Transverse colon (tissue), 4 donors: ENCODE results near the gene CLDN9. TPM values are rescaled to one million over a fixed set of nuclear protein-coding genes. Genes with fewer than 3 reads are reported as not detected.
A peak's percentile ranks its signal among the peaks of the same experiment; 100 is the strongest.

Experiments
- DNase-seq: peaks from one replicate; pipeline ENCODE4 v3.0.0-alpha.2; 2019
- H3K27ac ChIP-seq, 4 donors: fragments of 200-600 bp; sonication (generic); 2 replicates each; pipeline ENCODE4 v1.5.1; 2016 to 2018; ENCODE audit warnings: inconsistent platforms in 4 of 4
- H3K27me3 ChIP-seq: fragments of 200-600 bp; sonication (generic); 2 replicates; pipeline ENCODE4 v1.5.1; 2017; ENCODE audit warnings: inconsistent platforms
- H3K36me3 ChIP-seq, 4 donors: fragments of 200-600 bp; sonication (generic); 2 replicates each; pipeline ENCODE4 v1.5.1; 2017 to 2019; ENCODE audit warnings: inconsistent platforms in 4 of 4
- H3K4me1 ChIP-seq, 4 donors: fragments of 200-600 bp; sonication (generic); 2 replicates each; pipeline ENCODE4 v1.5.1; 2017 to 2020; ENCODE audit warnings: inconsistent platforms in 4 of 4
- H3K4me3 ChIP-seq, 4 donors: fragments of 200-600 bp; sonication (generic); 1 replicate in 1 of 4; 2 replicates in 3 of 4; pipeline versions ENCODE4 v1.5.1 to v1.6.1; 2017 to 2019; ENCODE audit warnings: inconsistent platforms in 4 of 4
- H3K9me3 ChIP-seq, 2 donors: fragments of 200-600 bp; sonication (generic); 2 replicates each; pipeline ENCODE4 v1.5.1; 2017 to 2019; ENCODE audit warnings: inconsistent platforms in 2 of 2
- CTCF ChIP-seq, 5 experiments: fragments of 200-600 bp in 3 of 5; fragments of 450-650 bp in 2 of 5; sonication (generic) in 3 of 5; IDR thresholded peaks; 1 replicate in 2 of 5; 2 replicates in 3 of 5; pipeline ENCODE4 v1.5.1; 2016 to 2017; ENCODE audit warnings: antibody characterized with exemption in 5 of 5, inconsistent platforms in 3 of 5, mild to moderate bottlenecking in 2 of 5, moderate library complexity in 1 of 5
- EP300 ChIP-seq: sonication (generic); formaldehyde crosslinking; IDR thresholded peaks from one replicate; pipeline ENCODE4 v1.6.1; 2017; ENCODE audit warnings: antibody characterized with exemption, low read depth
- POLR2A ChIP-seq: fragments of 450-650 bp; IDR thresholded peaks from one replicate; pipeline ENCODE4 v1.6.1; 2016; ENCODE audit warnings: antibody characterized with exemption, mild to moderate bottlenecking, moderate library complexity
- POLR2AphosphoS5 ChIP-seq, 3 donors: sonication (generic); formaldehyde crosslinking; IDR thresholded peaks; one replicate each; pipeline ENCODE4 v1.6.1; 2016; ENCODE audit warnings: antibody characterized with exemption in 3 of 3
- WGBS, 2 donors: methylation state at CpG; one replicate each; pipeline ENCODE4 v1.1.5; 2018; ENCODE audit warnings: low coverage in 1 of 2; 5-methylcytosine and 5-hydroxymethylcytosine counted together
- in situ Hi-C, 4 donors: fragments of 200-750 bp; cut with MboI; loops; one replicate each; pipeline versions ENCODE4 v1.15.0 to v1.15.1; 2017; ENCODE audit warnings: low sequenced_read_pairs in 3 of 4, low pct_ligation_motif_present in 1 of 4, low pct_unique_long_range_greater_than_20kb in 1 of 4
- intact Hi-C: fragments of 100-400 bp; cut with DNase I; formaldehyde crosslinking; loops from one replicate; pipeline ENCODE4 v1.15.1; 2023; ENCODE audit warnings: low total_unique reads
- total RNA-seq, 4 donors: library from RNA; depleted of rRNA; stranded (reverse); fragments of >200 nt; gene quantifications; one replicate each; pipeline ENCODE4 v1.1.0, GENCODE V29; 2016

CLDN9 gene
- total RNA-seq, 4 donors from 2014 or later = 0.55 to 1.1 TPM; not detected in 2

GRCh38 chr16:3042376-3042775 is 29.7 kb downstream of the CLDN9 start:
- WGBS, 2 donors = 78 to 93% methylated on average over 2 to 3 of the region's 3 CpGs
- Histone ChIP-seq H3K9me3 (no peaks in the 10 kb centered on the region), H3K36me3 (no peaks in the 10 kb centered on the region), H3K4me3 (no peak overlapping the region), H3K27ac (no peak overlapping the region), H3K4me1 (peaks cover 0 to 37% (median 31%) of the 10 kb centered on the region in 4 donors), H3K27me3 (peaks cover 74% of the 10 kb centered on the region)
- TF ChIP-seq EP300 (no peak), CTCF (IDR thresholded peaks at IDR 0.05) (no peak), POLR2A (no peak), POLR2AphosphoS5 (IDR thresholded peaks at IDR 0.05) (no peak)
- intact Hi-C loops (no loop called here), in situ Hi-C loops (loop anchor here in 1 of 4 donors (25.0 kb wide), 1 partner anchor 95 kb away; the partner anchor contains the start of gene ZNF213)
- no peak for DNase-seq

GRCh38 chr16:3044708-3045107 is 32.0 kb downstream of the CLDN9 start:
- intact Hi-C loops = no loop called here
- no peak for DNase-seq
- 68 to 92% methylated on average over 4 to 6 of the region's 6 CpGs for WGBS, 2 donors
- in situ Hi-C loops = loop anchor here in 1 of 4 donors (25.0 kb wide), 1 partner anchor 93 kb away; the partner anchor contains the start of gene ZNF213
- TF ChIP-seq EP300 = no peak
- TF ChIP-seq POLR2A = no peak
- TF ChIP-seq POLR2AphosphoS5 (IDR thresholded peaks at IDR 0.05) = no peak
- TF ChIP-seq CTCF (IDR thresholded peaks at IDR 0.05) = no peak
- Histone ChIP-seq H3K27me3 (peaks cover 86% of the 10 kb centered on the region), H3K4me1 (peaks cover 0 to 22% (median 21%) of the 10 kb centered on the region in 4 donors), H3K36me3 (no peaks in the 10 kb centered on the region), H3K4me3 (no peak overlapping the region), H3K27ac (no peak overlapping the region), H3K9me3 (no peaks in the 10 kb centered on the region)

GRCh38 chr16:3045758-3046640 is 33.3 kb downstream of the CLDN9 start, which contains the start of gene MMP25:
Gene MMP25 (plus strand): TSS chr16:3046561. CDS start chr16:3046918, 357 bp downstream.
- Histone ChIP-seq H3K27me3 (peaks cover 87% of the 10 kb centered on the region), H3K36me3 (no peaks in the 10 kb centered on the region), H3K9me3 (no peaks in the 10 kb centered on the region), H3K4me1 (peaks cover 0 to 22% (median 21%) of the 10 kb centered on the region in 4 donors), H3K4me3 (peak within 1 kb of the TSS in 3 of 4 donors; percentile 7 to 53 (median 25)), H3K27ac (no peak within 1 kb of the TSS)
- 2% methylated on average over 72 of the region's 86 CpGs; no CpG with 5 or more reads in 1 of the 2 donors for WGBS, 2 donors
- in situ Hi-C loops = loop anchor here in 1 of 4 donors (25.0 kb wide), 1 partner anchor 91 kb away; the partner anchor contains the start of gene ZNF213
- DNase-seq = peak; percentile 37
- TF ChIP-seq POLR2AphosphoS5 (IDR thresholded peaks at IDR 0.05) (no peak), CTCF (IDR thresholded peaks at IDR 0.05) (no peak), POLR2A (no peak), EP300 (no peak)
- intact Hi-C loops = no loop called here

GRCh38 chr16:3046641-3047386 is 34.1 kb downstream of the CLDN9 start:
- peaks cover 87% of the 10 kb centered on the region for H3K27me3 ChIP-seq
- in situ Hi-C loops = loop anchor here in 1 of 4 donors (25.0 kb wide), 1 partner anchor 90 kb away; the partner anchor contains the start of gene ZNF213
- intact Hi-C loops = no loop called here
- H3K4me3 ChIP-seq = peak overlapping the region in 3 of 4 donors; percentile 7 to 53 (median 25)
- no peak overlapping the region for H3K27ac ChIP-seq
- TF ChIP-seq POLR2AphosphoS5 (IDR thresholded peaks at IDR 0.05) (no peak), POLR2A (no peak), CTCF (IDR thresholded peaks at IDR 0.05) (no peak), EP300 (no peak)
- 2% methylated on average over 48 of the region's 54 CpGs; no CpG with 5 or more reads in 1 of the 2 donors for WGBS, 2 donors
- DNase-seq = no peak
- H3K9me3 ChIP-seq = no peaks in the 10 kb centered on the region
- H3K4me1 ChIP-seq = peaks cover 0 to 22% (median 21%) of the 10 kb centered on the region in 4 donors
- no peaks in the 10 kb centered on the region for H3K36me3 ChIP-seq
